Measurements from ENCODE around the gene IGSF23.

DNA sequence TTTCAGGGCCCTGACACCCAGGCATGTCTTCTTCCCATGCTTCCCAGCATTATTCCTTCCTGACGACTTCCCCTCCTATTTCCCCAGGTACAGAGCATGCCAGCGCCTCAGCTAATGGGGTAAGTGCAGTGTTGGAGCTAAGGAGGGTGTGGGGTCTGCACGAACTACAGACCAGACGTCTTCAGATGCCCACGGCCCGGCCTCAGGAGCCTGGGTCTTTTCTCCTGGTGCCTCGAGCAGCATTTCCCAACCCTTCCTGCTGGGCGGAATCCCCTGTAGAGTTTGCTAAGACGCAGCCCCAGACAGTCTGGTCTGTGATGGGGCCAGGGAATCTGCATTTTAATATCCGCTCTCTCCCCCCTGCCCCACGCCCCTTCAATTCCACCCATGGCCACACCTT, 47.8 kb downstream of the IGSF23 start:
- TF ChIP-seq ZNF350 (CRISPR knock-in tag; IDR thresholded peaks at IDR 0.05; ENCODE audit: borderline replicate concordance, low read depth) (no peak), SRSF1 (optimal IDR thresholded peaks at IDR 0.05; ENCODE audit: low read depth, low read length) (no peak), JUN (CRISPR knock-in tag; IDR thresholded peaks at IDR 0.05) (no peak)
- TF ChIP-seq, protein P1, sequence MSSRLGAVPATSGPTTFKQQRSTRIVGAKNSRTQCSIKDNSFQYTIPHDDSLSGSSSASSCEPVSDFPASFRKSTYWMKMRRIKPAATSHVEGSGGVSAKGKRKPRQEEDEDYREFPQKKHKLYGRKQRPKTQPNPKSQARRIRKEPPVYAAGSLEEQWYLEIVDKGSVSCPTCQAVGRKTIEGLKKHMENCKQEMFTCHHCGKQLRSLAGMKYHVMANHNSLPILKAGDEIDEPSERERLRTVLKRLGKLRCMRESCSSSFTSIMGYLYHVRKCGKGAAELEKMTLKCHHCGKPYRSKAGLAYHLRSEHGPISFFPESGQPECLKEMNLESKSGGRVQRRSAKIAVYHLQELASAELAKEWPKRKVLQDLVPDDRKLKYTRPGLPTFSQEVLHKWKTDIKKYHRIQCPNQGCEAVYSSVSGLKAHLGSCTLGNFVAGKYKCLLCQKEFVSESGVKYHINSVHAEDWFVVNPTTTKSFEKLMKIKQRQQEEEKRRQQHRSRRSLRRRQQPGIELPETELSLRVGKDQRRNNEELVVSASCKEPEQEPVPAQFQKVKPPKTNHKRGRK (CRISPR knock-in tag; IDR thresholded peaks at IDR 0.05): no peak
